OCI-LY1 (cell line): ENCODE measurements around the gene ADAMTS14.

Experiments used
- H2AFZ ChIP-seq: fragments of 200-600 bp; sonication (generic), shearing (Covaris generic); 2 replicates; pipeline ENCODE4 v1.6.0; 2014; ENCODE audit warnings: antibody characterized with exemption, mild to moderate bottlenecking, low read length
- H3F3A ChIP-seq: fragments of 200-600 bp; sonication (generic), shearing (Covaris generic); 2 replicates; pipeline ENCODE4 v1.6.0; 2014; ENCODE audit warnings: mild to moderate bottlenecking, antibody characterized with exemption, low read length, moderate library complexity; ENCODE audit not compliant: insufficient read depth
- H3K27ac ChIP-seq: fragments of 200-600 bp; sonication (generic); 2 replicates; pipeline ENCODE4 v1.5.1; 2014; ENCODE audit warnings: low read length, mixed run types, mild to moderate bottlenecking, low read depth; ENCODE audit not compliant: poor library complexity, severe bottlenecking
- H3K27me3 ChIP-seq: fragments of 200-600 bp; sonication (generic); 2 replicates; pipeline ENCODE4 v1.6.0; 2014; ENCODE audit warnings: antibody characterized with exemption, mild to moderate bottlenecking, low read length, moderate library complexity; ENCODE audit not compliant: insufficient read depth
- H3K36me3 ChIP-seq: fragments of 200-600 bp; sonication (generic); 2 replicates; pipeline ENCODE4 v1.6.1; 2014; ENCODE audit warnings: mild to moderate bottlenecking, antibody characterized with exemption, low read length, moderate library complexity, mixed read lengths; ENCODE audit not compliant: insufficient read depth
- H3K4me1 ChIP-seq: fragments of 200-600 bp; sonication (generic); 2 replicates; pipeline ENCODE4 v1.5.1; 2014; ENCODE audit warnings: mild to moderate bottlenecking, low read length, moderate library complexity; ENCODE audit not compliant: insufficient read depth, severe bottlenecking
- H3K4me2 ChIP-seq: fragments of 200-600 bp; sonication (generic), shearing (Covaris generic); 2 replicates; pipeline ENCODE4 v1.6.1; 2014; ENCODE audit warnings: low read length
- H3K4me3 ChIP-seq: fragments of 200-600 bp; sonication (generic); 2 replicates; pipeline ENCODE4 v1.5.1; 2014; ENCODE audit warnings: low read length, low read depth, mild to moderate bottlenecking, mixed read lengths; ENCODE audit not compliant: poor library complexity, severe bottlenecking
- H3K79me2 ChIP-seq: fragments of 200-600 bp; shearing (Covaris generic); 2 replicates; pipeline ENCODE4 v1.6.1; 2016; ENCODE audit warnings: mixed run types, low read length, mixed read lengths; ENCODE audit not compliant: insufficient read depth
- H3K9ac ChIP-seq: fragments of 200-600 bp; sonication (generic), shearing (Covaris generic); 2 replicates; pipeline ENCODE4 v1.6.1; 2014; ENCODE audit warnings: mild to moderate bottlenecking, low read length, mixed read lengths
- H3K9me2 ChIP-seq: fragments of 200-600 bp; sonication (generic), shearing (Covaris generic); 2 replicates; pipeline ENCODE4 v1.6.1; 2014; ENCODE audit warnings: low read depth, mild to moderate bottlenecking, low read length, mixed read lengths
- H3K9me3 ChIP-seq: fragments of 200-600 bp; shearing (Covaris generic); 2 replicates; pipeline ENCODE4 v1.6.1; 2014; ENCODE audit warnings: low read length, mixed read lengths
- H4K20me1 ChIP-seq: fragments of 200-600 bp; sonication (generic), shearing (Covaris generic); 2 replicates; pipeline ENCODE4 v1.6.0; 2016; ENCODE audit warnings: mild to moderate bottlenecking, low read length; ENCODE audit not compliant: insufficient read depth
- CTCF ChIP-seq: fragments of 200-600 bp; sonication (generic), shearing (Covaris generic); IDR thresholded peaks from 2 replicates; pipeline ENCODE4 v1.5.1; 2017; ENCODE audit warnings: mild to moderate bottlenecking, antibody characterized with exemption, low read length, moderate library complexity, mixed read lengths
- EZH2 ChIP-seq: fragments of 200-600 bp; sonication (generic), shearing (Covaris generic); IDR thresholded peaks from 2 replicates; pipeline ENCODE4 v1.8.0; 2017; ENCODE audit warnings: borderline replicate concordance, mixed run types, mild to moderate bottlenecking, antibody characterized with exemption, low read length, moderate library complexity, mixed read lengths

Gene ADAMTS14

GRCh38 chr10:70797840-70798239, 125.5 kb downstream of the ADAMTS14 start:
- no peaks in the 10 kb centered on the region for H3K9me2 ChIP-seq

GRCh38 chr10:70799124-70799523, 126.8 kb downstream of the ADAMTS14 start:
- Histone ChIP-seq H3K79me2 (no peaks in the 10 kb centered on the region), H3K4me2 (no peak overlapping the region), H4K20me1 (no peaks in the 10 kb centered on the region), H3K27ac (no peak overlapping the region), H3F3A (no peaks in the 10 kb centered on the region), H3K27me3 (no peaks in the 10 kb centered on the region; the same call in 1 of the 2 replicates), H3K9me2 (no peaks in the 10 kb centered on the region), H3K9me3 (no peaks in the 10 kb centered on the region), H3K4me3 (no peak overlapping the region), H3K36me3 (no peaks in the 10 kb centered on the region), H3K9ac (no peak overlapping the region), H3K4me1 (no peaks in the 10 kb centered on the region), H2AFZ (no peak overlapping the region)
- TF ChIP-seq EZH2 (no peak), CTCF (no peak)

More at GRCh38 chr10:70797840-70798239, 125.5 kb downstream of the ADAMTS14 start:
- Histone ChIP-seq H3F3A (no peaks in the 10 kb centered on the region), H4K20me1 (no peaks in the 10 kb centered on the region), H3K9me3 (no peaks in the 10 kb centered on the region), H3K9ac (no peak overlapping the region), H3K4me2 (no peak overlapping the region), H3K36me3 (no peaks in the 10 kb centered on the region), H2AFZ (no peak overlapping the region), H3K4me3 (no peak overlapping the region), H3K27me3 (no peaks in the 10 kb centered on the region; the same call in 1 of the 2 replicates), H3K4me1 (no peaks in the 10 kb centered on the region), H3K27ac (no peak overlapping the region), H3K79me2 (no peaks in the 10 kb centered on the region)
- no peak for TF ChIP-seq EZH2
- no peak for TF ChIP-seq CTCF

- Histone ChIP-seq H3K27me3 (no peaks in the 10 kb centered on the region; the same call in 1 of the 2 replicates), H3K27ac (no peak overlapping the region), H3K9me3 (no peaks in the 10 kb centered on the region), H3K4me2 (no peak overlapping the region), H3K9ac (no peak overlapping the region), H3K79me2 (no peaks in the 10 kb centered on the region), H3K4me1 (no peaks in the 10 kb centered on the region), H3K9me2 (no peaks in the 10 kb centered on the region), H3K4me3 (no peak overlapping the region), H3F3A (no peaks in the 10 kb centered on the region), H2AFZ (no peak overlapping the region), H4K20me1 (no peaks in the 10 kb centered on the region), H3K36me3 (no peaks in the 10 kb centered on the region)
- TF ChIP-seq EZH2 (no peak), CTCF (no peak)
These were observed 129.5 kb downstream of the ADAMTS14 start for GRCh38 chr10:70801854-70802253.
